ENCODE results near the gene ZNF777.

ZNF777 gene

DNA sequence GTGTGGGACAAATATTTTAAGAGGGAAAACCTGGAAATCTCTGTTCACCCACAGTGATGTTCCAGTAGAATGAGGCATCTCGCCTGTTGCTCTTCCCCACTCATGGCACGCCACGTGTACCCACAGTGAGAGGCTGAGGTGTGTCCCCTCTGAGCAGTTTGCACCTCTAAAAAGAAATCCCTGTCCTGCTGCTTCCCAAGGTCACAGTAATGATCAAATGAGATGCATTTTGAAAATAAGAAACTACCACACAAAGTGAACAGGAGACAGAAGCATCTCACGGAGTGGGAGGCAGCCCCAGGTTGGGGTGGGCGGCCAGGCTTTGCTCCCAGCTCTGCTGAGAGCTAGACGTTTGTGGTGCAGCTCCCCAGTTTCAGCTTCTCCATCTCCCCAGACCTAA is 12.4 kb upstream of the ZNF777 start:
- no peak for DNase-seq (ENCODE audit: low read depth, low spot score)
- H3K4me3 ChIP-seq (ENCODE audit: low read depth, low read length): no peak overlapping the region
- TF ChIP-seq, protein P1, sequence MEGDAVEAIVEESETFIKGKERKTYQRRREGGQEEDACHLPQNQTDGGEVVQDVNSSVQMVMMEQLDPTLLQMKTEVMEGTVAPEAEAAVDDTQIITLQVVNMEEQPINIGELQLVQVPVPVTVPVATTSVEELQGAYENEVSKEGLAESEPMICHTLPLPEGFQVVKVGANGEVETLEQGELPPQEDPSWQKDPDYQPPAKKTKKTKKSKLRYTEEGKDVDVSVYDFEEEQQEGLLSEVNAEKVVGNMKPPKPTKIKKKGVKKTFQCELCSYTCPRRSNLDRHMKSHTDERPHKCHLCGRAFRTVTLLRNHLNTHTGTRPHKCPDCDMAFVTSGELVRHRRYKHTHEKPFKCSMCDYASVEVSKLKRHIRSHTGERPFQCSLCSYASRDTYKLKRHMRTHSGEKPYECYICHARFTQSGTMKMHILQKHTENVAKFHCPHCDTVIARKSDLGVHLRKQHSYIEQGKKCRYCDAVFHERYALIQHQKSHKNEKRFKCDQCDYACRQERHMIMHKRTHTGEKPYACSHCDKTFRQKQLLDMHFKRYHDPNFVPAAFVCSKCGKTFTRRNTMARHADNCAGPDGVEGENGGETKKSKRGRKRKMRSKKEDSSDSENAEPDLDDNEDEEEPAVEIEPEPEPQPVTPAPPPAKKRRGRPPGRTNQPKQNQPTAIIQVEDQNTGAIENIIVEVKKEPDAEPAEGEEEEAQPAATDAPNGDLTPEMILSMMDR (IDR thresholded peaks at IDR 0.05; ENCODE audit: insufficient read depth, low read length, missing control alignments): no peak
- CTCF ChIA-PET: no interaction called here
- POLR2A ChIA-PET: no interaction called here

DNA sequence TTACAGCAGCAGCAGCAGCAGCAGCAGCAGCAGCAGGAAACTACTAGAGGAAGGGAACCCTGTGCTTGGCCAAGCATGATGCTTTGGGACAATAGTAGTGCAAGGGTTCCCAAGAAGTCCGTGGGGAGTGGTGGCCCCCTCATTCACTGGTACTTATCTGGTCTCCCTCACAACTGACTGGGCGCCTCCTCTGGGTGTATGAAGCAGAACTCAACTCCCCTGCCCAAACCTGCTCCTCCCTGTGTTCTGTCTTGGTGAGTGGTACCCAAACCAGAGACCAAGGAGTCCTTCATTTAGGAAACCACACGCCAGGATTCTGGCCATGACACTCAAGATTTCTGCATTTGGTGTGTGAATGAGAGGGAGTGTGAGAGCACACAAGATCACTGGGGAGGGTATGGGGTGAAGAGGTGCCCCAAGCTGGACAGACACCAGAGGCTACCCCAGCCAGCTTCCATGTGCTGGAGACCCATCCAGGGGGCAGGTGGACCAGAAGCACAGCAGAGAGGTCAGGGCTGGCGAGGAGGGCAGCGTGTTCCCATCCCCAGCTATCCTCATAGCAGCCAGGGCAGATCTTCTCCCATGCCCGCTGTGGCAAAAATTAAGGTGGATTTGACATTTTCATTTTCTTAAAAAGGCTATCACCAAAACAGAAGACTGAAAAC is 10.6 kb upstream of the ZNF777 start:
- TF ChIP-seq, protein P1 (IDR thresholded peaks at IDR 0.05; ENCODE audit: insufficient read depth, low read length, missing control alignments): no peak
- no peak for DNase-seq (ENCODE audit: low read depth, low spot score)
- H3K4me3 ChIP-seq (ENCODE audit: low read depth, low read length): no peak overlapping the region
- ChIA-PET CTCF (no interaction called here), POLR2A (no interaction called here)

DNA sequence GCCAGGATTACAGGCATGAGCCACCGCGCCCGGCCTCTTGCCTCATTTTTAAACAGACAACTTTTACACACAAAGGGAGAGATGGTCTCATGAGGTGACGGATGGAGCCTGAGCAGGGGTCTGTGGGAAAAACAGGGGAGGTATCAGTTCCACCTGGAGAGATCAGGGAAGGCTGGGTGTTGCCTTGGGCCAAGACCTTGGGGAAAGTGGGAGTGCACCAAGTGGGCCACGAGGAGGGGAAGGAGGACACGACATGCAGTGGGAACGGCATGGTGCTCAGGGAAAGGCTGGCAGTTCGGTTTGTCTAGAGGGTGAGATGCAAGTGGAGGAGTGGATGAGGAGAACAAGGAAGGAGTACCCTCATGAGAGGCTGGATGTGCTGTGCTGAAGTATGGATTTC is 8.9 kb upstream of the ZNF777 start:
- no peak for DNase-seq (ENCODE audit: low read depth, low spot score)
- ChIA-PET POLR2A (no interaction called here), CTCF (interaction anchor here (1.8 to 2.0 kb wide), 2 partner anchors 9 to 10 kb away, joined by 3 to 5 read pairs; partner anchors contain the start of gene ZNF777)
- H3K4me3 ChIP-seq (ENCODE audit: low read depth, low read length): no peak overlapping the region
- TF ChIP-seq, protein P1 (IDR thresholded peaks at IDR 0.05; ENCODE audit: insufficient read depth, low read length, missing control alignments): no peak

DNA sequence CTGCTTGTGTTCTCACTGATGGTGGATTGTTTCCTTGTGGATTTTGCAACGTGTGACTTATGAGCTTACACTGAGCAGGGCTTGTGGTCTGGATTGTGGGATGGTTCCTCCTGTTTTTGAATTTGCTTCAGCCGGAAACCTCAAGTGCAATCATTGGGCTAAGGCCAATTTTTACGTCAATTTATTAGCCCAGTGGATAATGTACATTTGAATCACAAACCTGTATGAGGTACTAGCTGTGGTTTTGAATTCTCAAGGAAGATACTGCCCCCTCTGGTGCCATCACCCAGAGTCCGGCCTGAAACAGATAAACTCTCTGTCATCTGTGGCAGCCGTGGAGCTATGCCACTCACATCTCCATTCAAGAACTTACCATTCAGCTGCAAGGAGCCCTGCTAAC is 7.3 kb upstream of the ZNF777 start:
- POLR2A ChIA-PET: no interaction called here

DNA sequence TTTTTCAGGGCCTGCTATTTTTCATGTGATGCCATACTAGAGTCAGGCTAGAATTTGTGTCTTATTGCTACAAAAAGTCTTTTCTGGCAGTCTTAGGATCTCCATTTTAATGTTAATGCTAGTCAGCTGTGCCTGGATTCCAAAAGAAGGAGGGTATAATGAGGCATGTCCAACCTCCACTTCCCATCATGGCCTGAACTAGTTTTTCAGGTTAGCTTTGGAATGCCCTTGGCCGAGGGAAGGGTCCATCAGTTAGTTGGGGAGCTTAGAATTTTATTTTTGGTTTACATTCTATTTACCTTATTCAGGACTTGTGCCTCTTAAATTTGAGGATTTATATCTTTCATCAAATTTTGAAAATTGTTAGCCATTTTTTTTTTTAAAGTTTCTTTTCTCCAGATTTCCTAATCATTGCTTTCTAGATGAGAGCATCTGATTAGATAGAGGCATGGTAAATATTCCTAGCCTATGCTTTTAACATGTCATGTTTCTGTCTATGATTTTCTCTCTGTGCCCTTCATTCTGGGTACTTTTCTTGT is 6.5 kb upstream of the ZNF777 start:
- TF ChIP-seq, protein P1 (IDR thresholded peaks at IDR 0.05; ENCODE audit: insufficient read depth, low read length, missing control alignments): no peak
- no peak for DNase-seq (ENCODE audit: low read depth, low spot score)
- ChIA-PET POLR2A (no interaction called here), CTCF (interaction anchor here (1.0 kb wide), 1 partner anchor 28 kb away, joined by 3 read pairs; no protein-coding TSS in a partner anchor)
- H3K4me3 ChIP-seq (ENCODE audit: low read depth, low read length): no peak overlapping the region

More for the DNA sequence above, 7.3 kb upstream of the ZNF777 start:
- H3K4me3 ChIP-seq (ENCODE audit: low read depth, low read length): no peak overlapping the region
- TF ChIP-seq, protein P1 (IDR thresholded peaks at IDR 0.05; ENCODE audit: insufficient read depth, low read length, missing control alignments): no peak
- no peak for DNase-seq (ENCODE audit: low read depth, low spot score)
- CTCF ChIA-PET: interaction anchor here (1.0 to 2.0 kb wide), 2 partner anchors 11 to 28 kb away, joined by 3 to 5 read pairs; no protein-coding TSS in a partner anchor

DNA sequence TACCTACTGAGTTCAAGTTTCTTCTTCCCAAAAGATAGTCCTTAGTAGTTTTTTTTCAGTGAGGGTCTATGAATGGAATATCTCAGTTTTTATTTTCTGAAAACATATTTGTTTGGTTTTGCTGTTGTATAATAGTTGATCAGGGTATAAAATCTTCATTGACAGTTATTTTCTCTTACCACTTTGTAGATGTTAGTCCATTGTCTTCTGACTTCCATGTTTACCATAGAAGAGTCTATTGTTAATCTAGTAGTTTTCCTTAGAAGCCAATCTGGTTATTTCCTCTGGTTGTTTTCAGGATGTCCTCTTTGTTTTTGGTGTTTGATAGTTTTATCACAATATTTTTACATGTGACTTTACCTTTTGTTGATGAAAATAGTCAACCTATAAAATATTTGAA is 5.5 kb upstream of the ZNF777 start:
- H3K4me3 ChIP-seq (ENCODE audit: low read depth, low read length): no peak overlapping the region
- no peak for DNase-seq (ENCODE audit: low read depth, low spot score)
- TF ChIP-seq, protein P1 (IDR thresholded peaks at IDR 0.05; ENCODE audit: insufficient read depth, low read length, missing control alignments): no peak
- ChIA-PET CTCF (interaction anchor here (0.6 to 1.6 kb wide), 2 partner anchors 8 to 44 kb away, joined by 3 read pairs; no protein-coding TSS in a partner anchor), POLR2A (no interaction called here)
